GM12878 (cell line): ENCODE measurements around the gene ADPRM. TPM values are rescaled to one million over a fixed set of nuclear protein-coding genes. Genes with fewer than 3 reads are reported as not detected.

ENCODE experiments used
- ATAC-seq: fragments of 200-7000 bp; cut with Tn5 transposase; 3 replicates; pipeline ENCODE4 v1.9.1; 2020; ENCODE audit warnings: mild to moderate bottlenecking, moderate library complexity
- BruUV-seq: library from RNA; stranded (reverse); fragments of 400-500 nt; replicated peaks from 2 replicates; lab custom pipeline; 2021; lab: Mats Ljungman, UMichigan
- CTCF ChIA-PET: fragments of 300-600 bp; sonication (Branson Sonifier 250); formaldehyde crosslinking; extraction: SDS; loops from one replicate; lab custom pipeline; 2021; ENCODE audit warnings: inconsistent platforms; lab: Yijun Ruan, JAX
- POLR2A ChIA-PET: fragments of 350-600 bp; formaldehyde crosslinking; extraction: SDS; loops from one replicate; lab custom pipeline; 2021; ENCODE audit warnings: inconsistent platforms; lab: Charles Lee
- RAD21 ChIA-PET: fragments of 300-600 bp; sonication (Branson Sonifier 250); formaldehyde crosslinking; loops from one replicate; lab custom pipeline; 2023; ENCODE audit warnings: antibody characterized with exemption; ENCODE audit not compliant: unreplicated experiment; lab: Charles Lee
- SMC1A ChIA-PET: fragments of 300-600 bp; sonication (Branson Sonifier 250); formaldehyde crosslinking; loops from one replicate; lab custom pipeline; 2023; ENCODE audit not compliant: unreplicated experiment, uncharacterized antibody; lab: Charles Lee
- DNase-seq: peaks from one replicate; pipeline ENCODE4 v3.0.0-alpha.2; 2011; ENCODE audit warnings: low read depth, low spot score
- FAIRE-seq: peaks from 3 replicates; lab custom pipeline; 2011; peaks lifted over from hg19 to GRCh38; lab: Jason Lieb, UNC
- H2AFZ ChIP-seq: 2 replicates; pipeline ENCODE4 v1.6.0; 2011; ENCODE audit warnings: low read depth, low read length, control low read depth; ENCODE audit not compliant: control insufficient read depth
- H3K27ac ChIP-seq: 2 replicates; pipeline ENCODE4 v1.5.1; 2011; ENCODE audit warnings: control low read depth; ENCODE audit not compliant: control insufficient read depth, insufficient read depth
- H3K27me3 ChIP-seq, 2 experiments: replicated peaks in 1 of 2; 2 replicates each; pipeline versions ENCODE4 v1.6.0 to v1.6.1; 2011; ENCODE audit warnings: low read length in 1 of 2; ENCODE audit not compliant: control insufficient read depth in 2 of 2, insufficient read depth in 2 of 2
- H3K36me3 ChIP-seq, 2 experiments: 2 replicates each; pipeline ENCODE4 v1.5.1; 2011; ENCODE audit warnings: low read length in 1 of 2; ENCODE audit not compliant: control insufficient read depth in 2 of 2, insufficient read depth in 2 of 2
- H3K4me1 ChIP-seq: 2 replicates; pipeline ENCODE4 v1.6.1; 2011; ENCODE audit warnings: mild to moderate bottlenecking, low read length, moderate library complexity, mixed read lengths; ENCODE audit not compliant: control insufficient read depth, insufficient read depth
- H3K4me2 ChIP-seq: 2 replicates; pipeline ENCODE4 v1.6.0; 2011; ENCODE audit warnings: control low read depth; ENCODE audit not compliant: control insufficient read depth, insufficient read depth
- H3K4me3 ChIP-seq: fragments of 200-600 bp; sonication (generic); 2 replicates; pipeline ENCODE4 v1.5.1; 2016
- H3K79me2 ChIP-seq: 2 replicates; pipeline ENCODE4 v1.6.0; 2011; ENCODE audit warnings: low read length; ENCODE audit not compliant: control insufficient read depth, insufficient read depth
- H3K9ac ChIP-seq: 2 replicates; pipeline ENCODE4 v1.8.0; 2011; ENCODE audit warnings: low read length, control low read depth, mixed read lengths; ENCODE audit not compliant: control insufficient read depth, insufficient read depth
- H3K9me3 ChIP-seq: replicated peaks from 3 replicates; pipeline ENCODE4 v1.5.1; 2011; ENCODE audit warnings: mild to moderate bottlenecking, low read length; ENCODE audit not compliant: control insufficient read depth, insufficient read depth
- H4K20me1 ChIP-seq: 2 replicates; pipeline ENCODE4 v1.6.0; 2011; ENCODE audit not compliant: control insufficient read depth, insufficient read depth
- ASH2L ChIP-seq: fragments of 300-600, 200-600 bp; sonication (generic); IDR thresholded peaks from 2 replicates; pipeline ENCODE4 v1.6.1; 2017; ENCODE audit warnings: low read depth, mild to moderate bottlenecking, borderline replicate concordance
- BHLHE40 ChIP-seq, 2 experiments: fragments of 450-650 bp in 1 of 2; IDR thresholded peaks; 2 replicates each; pipeline ENCODE4 v1.6.1; 2011 to 2017; ENCODE audit warnings: low read depth in 2 of 2, borderline replicate concordance in 1 of 2, improper control_type of control experiment in 1 of 2, low read length in 1 of 2, mild to moderate bottlenecking in 1 of 2
- FOXK2 ChIP-seq: fragments of 450-650 bp; IDR thresholded peaks from 2 replicates; pipeline ENCODE4 v1.6.1; 2017; ENCODE audit warnings: mild to moderate bottlenecking, moderate library complexity
- GABPA ChIP-seq: IDR thresholded peaks from 2 replicates; pipeline ENCODE4 v1.6.1; 2014; ENCODE audit warnings: antibody characterized with exemption, low read depth, mild to moderate bottlenecking, inconsistent platforms
- GATAD2B ChIP-seq: fragments of 450-650 bp; conservative IDR thresholded peaks from 2 replicates; pipeline ENCODE4 v1.6.1; 2017; ENCODE audit warnings: low read depth, mild to moderate bottlenecking, moderate library complexity
- HDGF ChIP-seq: fragments of 450-650 bp; IDR thresholded peaks from 2 replicates; pipeline ENCODE4 v1.6.1; 2016; ENCODE audit warnings: antibody characterized with exemption
- IKZF1 ChIP-seq: fragments of 450-650 bp; conservative IDR thresholded peaks from 2 replicates; pipeline ENCODE4 v1.6.1; 2017; ENCODE audit warnings: antibody characterized with exemption, mild to moderate bottlenecking
- JUNB ChIP-seq: IDR thresholded peaks from 2 replicates; pipeline ENCODE4 v1.6.1; 2016; ENCODE audit warnings: antibody characterized with exemption, mild to moderate bottlenecking
- NFIC ChIP-seq: IDR thresholded peaks from 2 replicates; pipeline ENCODE4 v1.6.1; 2012; ENCODE audit warnings: low read depth, mild to moderate bottlenecking, inconsistent platforms, low read length, moderate library complexity
- NRF1 ChIP-seq: conservative IDR thresholded peaks from 2 replicates; pipeline ENCODE4 v1.6.1; 2011; ENCODE audit warnings: mild to moderate bottlenecking, low read depth, low read length, improper control_type of control experiment
- POLR2AphosphoS2 ChIP-seq: IDR thresholded peaks from 2 replicates; pipeline ENCODE4 v1.6.1; 2011; ENCODE audit warnings: low read depth, mild to moderate bottlenecking, low read length, improper control_type of control experiment, moderate library complexity
- SPI1 ChIP-seq: IDR thresholded peaks from 2 replicates; pipeline ENCODE4 v1.6.1; 2011; ENCODE audit warnings: low read depth, mild to moderate bottlenecking, low read length, moderate library complexity, borderline replicate concordance; ENCODE audit not compliant: insufficient read depth
- TCF7 ChIP-seq: IDR thresholded peaks from 2 replicates; pipeline ENCODE4 v1.6.1; 2014; ENCODE audit warnings: antibody characterized with exemption, borderline replicate concordance
- WRNIP1 ChIP-seq: IDR thresholded peaks from 2 replicates; pipeline ENCODE4 v1.6.1; 2011; ENCODE audit warnings: low read depth, low read length, improper control_type of control experiment, borderline replicate concordance
- YY1 ChIP-seq: IDR thresholded peaks from 2 replicates; pipeline ENCODE4 v1.6.1; 2011; ENCODE audit warnings: low read depth, mild to moderate bottlenecking, low read length
- WGBS: methylation state at CpG from one replicate; pipeline ENCODE4 v1.1.6; 2016; ENCODE audit warnings: low lambda C conversion rate; ENCODE audit not compliant: insufficient replicate concordance, insufficient coverage; ENCODE audit errors: missing lambda C conversion rate; 5-methylcytosine and 5-hydroxymethylcytosine counted together
- in situ Hi-C: fragments of 300-500 bp; cut with MboI; formaldehyde crosslinking; loops from 9 replicates; pipeline ENCODE4 v1.14.3; 2018; ENCODE audit warnings: mixed read lengths
- intact Hi-C: fragments of 100-400 bp; cut with micrococcal nuclease; formaldehyde crosslinking; loops from one replicate; pipeline ENCODE4 v1.14.2; 2022; ENCODE audit not compliant: unreplicated experiment
- polyA plus RNA-seq, 11 experiments: library from polyadenylated mRNA; depleted of rRNA in 4 of 11; unstranded in 6 of 11; stranded (reverse) in 5 of 11; fragments of >200 nt; fragmentation: Nextera tagmentation in 4 of 11; fragmentation: Illumina TruSeq in 1 of 11; extraction: Ambion mirVana in 4 of 11; extraction: Trizol in 1 of 11; gene quantifications; 1 replicate in 1 of 11; 2 replicates in 10 of 11; pipeline versions ENCODE4 v1.2.1 to v1.2.3, GENCODE V29; 2011 to 2016; ENCODE audit warnings: inconsistent platforms in 2 of 11, missing spikeins in 2 of 11, low read depth in 1 of 11
- total RNA-seq, 4 experiments: library from RNA; depleted of rRNA in 3 of 4; stranded (reverse); fragments of >200 nt in 3 of 4; fragmentation: Illumina TruSeq in 1 of 4; extraction: Trizol in 1 of 4; gene quantifications; 2 replicates each; pipeline versions ENCODE4 v1.2.1 to v1.2.3, GENCODE V29; 2013 to 2021
- TF ChIP-seq, protein P1 (sequence below): fragments of 450-650 bp; IDR thresholded peaks from 2 replicates; pipeline ENCODE4 v1.6.1; 2017; ENCODE audit warnings: mild to moderate bottlenecking, low read depth, inconsistent platforms; ENCODE audit not compliant: poor library complexity, severe bottlenecking
- TF ChIP-seq, protein P2 (sequence below): fragments of 450-650 bp; IDR thresholded peaks from 2 replicates; pipeline ENCODE4 v1.6.1; 2016; ENCODE audit warnings: mild to moderate bottlenecking

Gene ADPRM
- total and polyA plus RNA-seq, 10 of the 15 experiments (the other 5 are each of a cell fraction or from before 2014, with no cell fraction given): 7.1 to 18.4 (median 8.8) TPM

DNA sequence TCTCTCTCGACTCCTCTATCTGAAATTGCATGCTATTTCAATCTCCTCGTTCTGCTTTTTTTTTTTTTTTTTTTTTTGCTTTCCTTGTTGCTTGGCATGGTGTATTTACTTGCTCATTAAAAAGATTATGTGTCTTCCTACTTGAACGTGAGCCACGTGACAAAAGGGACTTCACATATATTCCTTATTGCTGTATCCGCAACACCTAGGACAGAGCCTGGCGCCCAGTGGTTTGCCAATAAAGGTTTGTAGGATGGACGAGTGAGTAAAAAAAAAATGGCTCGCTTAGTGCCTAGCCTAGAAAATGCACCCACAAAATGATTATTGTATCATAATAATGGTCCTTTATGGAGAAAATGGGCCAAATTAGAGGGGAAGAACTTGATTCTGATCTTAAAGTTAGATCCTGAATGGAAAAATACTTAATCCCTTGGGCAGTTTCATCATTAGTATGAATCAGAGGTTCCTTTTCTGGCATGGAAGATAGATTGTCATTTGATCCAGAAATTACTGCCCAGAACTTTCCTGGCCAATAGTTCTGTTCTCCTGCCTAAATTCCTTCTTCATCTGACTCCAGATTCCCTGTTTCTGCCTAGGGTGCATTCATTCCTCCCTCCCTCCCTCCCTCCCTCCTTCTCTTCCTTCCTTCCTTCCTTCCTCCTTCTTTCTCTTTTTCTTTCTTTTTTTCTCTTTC, 46.1 kb downstream of the ADPRM start:
- RAD21 ChIA-PET: no interaction called here
- Histone ChIP-seq H3K4me2 (no peak overlapping the region), H3K79me2 (no peaks in the 10 kb centered on the region), H2AFZ (no peak overlapping the region), H4K20me1 (no peaks in the 10 kb centered on the region), H3K9ac (no peak overlapping the region), H3K4me1 (no peaks in the 10 kb centered on the region), H3K9me3 (no peaks in the 10 kb centered on the region), H3K4me3 (no peak overlapping the region), H3K36me3 (no peaks in the 10 kb centered on the region), H3K27ac (no peak overlapping the region), H3K27me3 (no peaks in the 10 kb centered on the region)
- TF ChIP-seq, protein P1, sequence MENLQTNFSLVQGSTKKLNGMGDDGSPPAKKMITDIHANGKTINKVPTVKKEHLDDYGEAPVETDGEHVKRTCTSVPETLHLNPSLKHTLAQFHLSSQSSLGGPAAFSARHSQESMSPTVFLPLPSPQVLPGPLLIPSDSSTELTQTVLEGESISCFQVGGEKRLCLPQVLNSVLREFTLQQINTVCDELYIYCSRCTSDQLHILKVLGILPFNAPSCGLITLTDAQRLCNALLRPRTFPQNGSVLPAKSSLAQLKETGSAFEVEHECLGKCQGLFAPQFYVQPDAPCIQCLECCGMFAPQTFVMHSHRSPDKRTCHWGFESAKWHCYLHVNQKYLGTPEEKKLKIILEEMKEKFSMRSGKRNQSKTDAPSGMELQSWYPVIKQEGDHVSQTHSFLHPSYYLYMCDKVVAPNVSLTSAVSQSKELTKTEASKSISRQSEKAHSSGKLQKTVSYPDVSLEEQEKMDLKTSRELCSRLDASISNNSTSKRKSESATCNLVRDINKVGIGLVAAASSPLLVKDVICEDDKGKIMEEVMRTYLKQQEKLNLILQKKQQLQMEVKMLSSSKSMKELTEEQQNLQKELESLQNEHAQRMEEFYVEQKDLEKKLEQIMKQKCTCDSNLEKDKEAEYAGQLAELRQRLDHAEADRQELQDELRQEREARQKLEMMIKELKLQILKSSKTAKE: no peak
- TF ChIP-seq SPI1 (no peak), NFIC (no peak), WRNIP1 (no peak), HDGF (no peak), FOXK2 (no peak), BHLHE40 (IDR thresholded peaks at IDR 0.05; ENCODE audit: borderline replicate concordance in 1 of 2, low read depth in 2 of 2, low read length in 1 of 2) (no peak), GABPA (no peak), GATAD2B (no peak), NRF1 (no peak), TCF7 (no peak), JUNB (no peak), YY1 (no peak), ASH2L (no peak), IKZF1 (no peak), POLR2AphosphoS2 (no peak)
- TF ChIP-seq, protein P2, sequence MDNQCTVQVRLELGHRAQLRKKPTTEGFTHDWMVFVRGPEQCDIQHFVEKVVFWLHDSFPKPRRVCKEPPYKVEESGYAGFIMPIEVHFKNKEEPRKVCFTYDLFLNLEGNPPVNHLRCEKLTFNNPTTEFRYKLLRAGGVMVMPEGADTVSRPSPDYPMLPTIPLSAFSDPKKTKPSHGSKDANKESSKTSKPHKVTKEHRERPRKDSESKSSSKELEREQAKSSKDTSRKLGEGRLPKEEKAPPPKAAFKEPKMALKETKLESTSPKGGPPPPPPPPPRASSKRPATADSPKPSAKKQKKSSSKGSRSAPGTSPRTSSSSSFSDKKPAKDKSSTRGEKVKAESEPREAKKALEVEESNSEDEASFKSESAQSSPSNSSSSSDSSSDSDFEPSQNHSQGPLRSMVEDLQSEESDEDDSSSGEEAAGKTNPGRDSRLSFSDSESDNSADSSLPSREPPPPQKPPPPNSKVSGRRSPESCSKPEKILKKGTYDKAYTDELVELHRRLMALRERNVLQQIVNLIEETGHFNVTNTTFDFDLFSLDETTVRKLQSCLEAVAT: no peak
- no peak for DNase-seq
- intact Hi-C loops: no loop called here
- SMC1A ChIA-PET: no interaction called here
- CTCF ChIA-PET: interaction anchor here (0.9 kb wide), 1 partner anchor 101 kb away, joined by 3 read pairs; no protein-coding TSS in a partner anchor
- in situ Hi-C loops: no loop called here
- 29% methylated on average over 8 of the region's 8 CpGs for WGBS
- ATAC-seq: no peak
- no peak for FAIRE-seq
- POLR2A ChIA-PET: no interaction called here
- no TSS peak for BruUV-seq
